Measurements from ENCODE around the gene SMC1B.
"Not testable (repeated sequence)": the region's sequence is repeated elsewhere in the genome, so short reads cannot be mapped to it uniquely, and the experiment has no call there.

The SMC1B gene

GRCh38 chr22:45418770-45419138 is 5.4 kb upstream of the SMC1B start:
- H3K9me3 Mint-ChIP-seq, result no peaks in the 10 kb centered on the region
- DNase-seq (no peak), ATAC-seq (no peak)
- peaks cover 4% of the 10 kb centered on the region for H3K27me3 Mint-ChIP-seq
- peak overlapping the region in 1 of 2 donors; percentile 57 for H3K27ac Mint-ChIP-seq
- no peak overlapping the region for H3K4me3 Mint-ChIP-seq
- peaks cover 9% of the 10 kb centered on the region for H3K4me1 Mint-ChIP-seq

GRCh38 chr22:45418056-45418769 is 4.8 kb upstream of the SMC1B start:
- no peak for ATAC-seq

GRCh38 chr22:45413013-45413367 is 409 bp downstream of the SMC1B start:
- ATAC-seq, result no peak
- Mint-ChIP-seq H3K27me3 (peaks cover 8% of the 10 kb centered on the region), H3K4me1 (peaks cover 15% of the 10 kb centered on the region), H3K27ac (peak overlapping the region; percentile 76 to 92), H3K9me3 (no peaks in the 10 kb centered on the region), H3K4me3 (peak overlapping the region; percentile 72 to 76)
- no peak for DNase-seq

More at GRCh38 chr22:45418056-45418769, 4.8 kb upstream of the SMC1B start:
- Mint-ChIP-seq H3K27me3 (peaks cover 8% of the 10 kb centered on the region), H3K4me3 (no peak overlapping the region), H3K4me1 (peaks cover 15% of the 10 kb centered on the region), H3K9me3 (no peaks in the 10 kb centered on the region), H3K27ac (no peak overlapping the region)
- no peak for DNase-seq

GRCh38 chr22:45407793-45408192 is 5.6 kb downstream of the SMC1B start:
- H3K27me3 Mint-ChIP-seq, result no peaks in the 10 kb centered on the region
- no peak overlapping the region for H3K27ac Mint-ChIP-seq
- H3K9me3 Mint-ChIP-seq, result no peaks in the 10 kb centered on the region
- no peak overlapping the region for H3K4me3 Mint-ChIP-seq
- DNase-seq, result no peak
- ATAC-seq, result no peak
- H3K4me1 Mint-ChIP-seq, result no peaks in the 10 kb centered on the region

- Mint-ChIP-seq H3K27me3 (no peaks in the 10 kb centered on the region), H3K4me1 (no peaks in the 10 kb centered on the region), H3K27ac (no peak overlapping the region), H3K4me3 (no peak overlapping the region), H3K9me3 (peaks cover 0 to 4% of the 10 kb centered on the region in 2 donors)
- no peak for DNase-seq
- ATAC-seq, result no peak
These were observed 10.9 kb downstream of the SMC1B start for GRCh38 chr22:45402466-45402985.

- DNase-seq (no peak), ATAC-seq (no peak)
- H3K9me3 Mint-ChIP-seq, result peaks cover 0 to 5% of the 10 kb centered on the region in 2 donors
- no peaks in the 10 kb centered on the region for H3K27me3 Mint-ChIP-seq
- H3K27ac Mint-ChIP-seq, result no peak overlapping the region
- no peak overlapping the region for H3K4me3 Mint-ChIP-seq
- H3K4me1 Mint-ChIP-seq, result no peaks in the 10 kb centered on the region
These were observed 13.5 kb downstream of the SMC1B start for GRCh38 chr22:45399712-45400445.

- no peaks in the 10 kb centered on the region for H3K27me3 Mint-ChIP-seq
- no peak overlapping the region for H3K4me3 Mint-ChIP-seq
- DNase-seq (no peak), ATAC-seq (no peak)
- no peak overlapping the region for H3K27ac Mint-ChIP-seq
- H3K4me1 Mint-ChIP-seq, result no peaks in the 10 kb centered on the region
- H3K9me3 Mint-ChIP-seq, result peaks cover 0 to 5% of the 10 kb centered on the region in 2 donors
These were observed 15.2 kb downstream of the SMC1B start for GRCh38 chr22:45398214-45398613.

- ATAC-seq, result no peak
- peaks cover 0 to 5% of the 10 kb centered on the region in 2 donors for H3K9me3 Mint-ChIP-seq
- no peaks in the 10 kb centered on the region for H3K4me1 Mint-ChIP-seq
- no peaks in the 10 kb centered on the region for H3K27me3 Mint-ChIP-seq
- DNase-seq, result no peak
- H3K4me3 Mint-ChIP-seq, result no peak overlapping the region
- H3K27ac Mint-ChIP-seq, result peak overlapping the region in 1 of 2 donors; percentile 9
These were observed 15.6 kb downstream of the SMC1B start for GRCh38 chr22:45397806-45398205.

GRCh38 chr22:45389546-45389945 is 23.9 kb downstream of the SMC1B start:
- H3K27ac Mint-ChIP-seq, result no peak overlapping the region

GRCh38 chr22:45381348-45381747 is 32.1 kb downstream of the SMC1B start:
- Mint-ChIP-seq H3K9me3 (no peaks in the 10 kb centered on the region), H3K27ac (no peak overlapping the region), H3K27me3 (no peaks in the 10 kb centered on the region), H3K4me1 (no peaks in the 10 kb centered on the region), H3K4me3 (no peak overlapping the region)
- DNase-seq, result no peak
- ATAC-seq, result no peak

More at GRCh38 chr22:45389546-45389945, 23.9 kb downstream of the SMC1B start:
- H3K27me3 Mint-ChIP-seq, result peaks cover 10% of the 10 kb centered on the region
- H3K4me1 Mint-ChIP-seq, result no peaks in the 10 kb centered on the region
- no peak for ATAC-seq
- no peaks in the 10 kb centered on the region for H3K9me3 Mint-ChIP-seq
- no peak overlapping the region for H3K4me3 Mint-ChIP-seq
- DNase-seq, result no peak

- no peak for ATAC-seq
- Mint-ChIP-seq H3K4me1 (no peaks in the 10 kb centered on the region), H3K9me3 (no peaks in the 10 kb centered on the region), H3K27ac (no peak overlapping the region), H3K27me3 (no peaks in the 10 kb centered on the region), H3K4me3 (no peak overlapping the region)
- no peak for DNase-seq
These were observed 36.7 kb downstream of the SMC1B start for GRCh38 chr22:45376703-45377102.

GRCh38 chr22:45376009-45376408 is 37.4 kb downstream of the SMC1B start:
- ATAC-seq (peak; percentile 59), DNase-seq (no peak)
- Mint-ChIP-seq H3K27ac (no peak overlapping the region), H3K4me1 (no peaks in the 10 kb centered on the region), H3K4me3 (no peak overlapping the region), H3K27me3 (no peaks in the 10 kb centered on the region), H3K9me3 (no peaks in the 10 kb centered on the region)

- not testable (repeated sequence) for H3K4me1 Mint-ChIP-seq, H3K27ac Mint-ChIP-seq, ATAC-seq, H3K27me3 Mint-ChIP-seq, H3K4me3 Mint-ChIP-seq, DNase-seq, H3K9me3 Mint-ChIP-seq
These were observed 39.8 kb downstream of the SMC1B start for GRCh38 chr22:45373592-45373991.

- no peak for DNase-seq
- no peaks in the 10 kb centered on the region for H3K4me1 Mint-ChIP-seq
- ATAC-seq, result no peak
- H3K4me3 Mint-ChIP-seq, result no peak overlapping the region
- peaks cover 10% of the 10 kb centered on the region for H3K27me3 Mint-ChIP-seq
- H3K27ac Mint-ChIP-seq, result no peak overlapping the region
- H3K9me3 Mint-ChIP-seq, result peaks cover 4 to 11% of the 10 kb centered on the region in 2 donors
These were observed 46.7 kb downstream of the SMC1B start for GRCh38 chr22:45366713-45367112.

- no peaks in the 10 kb centered on the region for H3K27me3 Mint-ChIP-seq
- no peak for DNase-seq
- H3K4me1 Mint-ChIP-seq, result peaks cover 5% of the 10 kb centered on the region
- H3K27ac Mint-ChIP-seq, result no peak overlapping the region
- H3K4me3 Mint-ChIP-seq, result no peak overlapping the region
- no peak for ATAC-seq
- H3K9me3 Mint-ChIP-seq, result no peaks in the 10 kb centered on the region
These were observed 53.8 kb downstream of the SMC1B start for GRCh38 chr22:45359627-45360026.

- DNase-seq (no peak), ATAC-seq (no peak)
- no peaks in the 10 kb centered on the region for H3K9me3 Mint-ChIP-seq
- no peak overlapping the region for H3K4me3 Mint-ChIP-seq
- H3K4me1 Mint-ChIP-seq, result peaks cover 5% of the 10 kb centered on the region
- H3K27ac Mint-ChIP-seq, result no peak overlapping the region
- H3K27me3 Mint-ChIP-seq, result no peaks in the 10 kb centered on the region
These were observed 55.3 kb downstream of the SMC1B start for GRCh38 chr22:45358127-45358526.

Measured in stimulated activated naive CD8-positive, alpha-beta T cell treated with anti-CD3 and anti-CD28 coated beads, Interleukin-15, amount 100 ng/mL, for 72 hours (primary cell).